Measurements from ENCODE around the gene CCDC47. TPM values are rescaled to one million over a fixed set of nuclear protein-coding genes. Genes with fewer than 3 reads are reported as not detected.

The CCDC47 gene
- total RNA-seq, 1 donor from 2014 or later = 76.2 TPM

- H3K27ac ChIP-seq = no peak overlapping the region
- intact Hi-C loops (cut with DNase I) = no loop called here
- peaks cover 91 to 99% of the 10 kb centered on the region in 2 donors for H3K36me3 ChIP-seq
Measured at GRCh38 chr17:63819585-63820537, 46.5 kb upstream of the CCDC47 start.

GRCh38 chr17:63819131-63819530 lies 45.7 kb upstream of the CCDC47 start:
- DNase-seq (ENCODE audit: low spot score in 2 of 2) = no peak
- Histone ChIP-seq H3K27me3 (no peaks in the 10 kb centered on the region), H3K27ac (no peak overlapping the region), H3K9me3 (no peaks in the 10 kb centered on the region), H3K4me1 (no peaks in the 10 kb centered on the region), H3K4me3 (no peak overlapping the region), H3K36me3 (peaks cover 90 to 100% of the 10 kb centered on the region in 2 donors)
- intact Hi-C loops (cut with DNase I) = no loop called here
- TF ChIP-seq CTCF (IDR thresholded peaks at IDR 0.05) = no peak

More at GRCh38 chr17:63819585-63820537, 46.5 kb upstream of the CCDC47 start:
- TF ChIP-seq CTCF (IDR thresholded peaks at IDR 0.05) = no peak
- no peak overlapping the region for H3K4me3 ChIP-seq
- DNase-seq (ENCODE audit: low spot score in 2 of 2) = no peak
- no peaks in the 10 kb centered on the region for H3K27me3 ChIP-seq
- H3K4me1 ChIP-seq = no peaks in the 10 kb centered on the region
- no peaks in the 10 kb centered on the region for H3K9me3 ChIP-seq

GRCh38 chr17:63817736-63818385 lies 44.5 kb upstream of the CCDC47 start:
- no peak overlapping the region for H3K27ac ChIP-seq
- TF ChIP-seq CTCF (IDR thresholded peaks at IDR 0.05) = no peak
- H3K4me1 ChIP-seq = no peaks in the 10 kb centered on the region
- H3K36me3 ChIP-seq = peaks cover 96 to 100% of the 10 kb centered on the region in 2 donors
- intact Hi-C loops (cut with DNase I) = no loop called here
- no peaks in the 10 kb centered on the region for H3K27me3 ChIP-seq
- DNase-seq (ENCODE audit: low spot score in 2 of 2) = no peak
- H3K9me3 ChIP-seq = no peaks in the 10 kb centered on the region
- H3K4me3 ChIP-seq = no peak overlapping the region

- no peak for TF ChIP-seq CTCF (IDR thresholded peaks at IDR 0.05)
- no peak for DNase-seq (ENCODE audit: low spot score in 2 of 2)
- H3K36me3 ChIP-seq = peaks cover 96 to 100% of the 10 kb centered on the region in 2 donors
- H3K4me1 ChIP-seq = no peaks in the 10 kb centered on the region
- no peak overlapping the region for H3K4me3 ChIP-seq
- no peak overlapping the region for H3K27ac ChIP-seq
- intact Hi-C loops (cut with DNase I) = no loop called here
- no peaks in the 10 kb centered on the region for H3K27me3 ChIP-seq
- H3K9me3 ChIP-seq = no peaks in the 10 kb centered on the region
Measured at GRCh38 chr17:63816669-63817068, 43.3 kb upstream of the CCDC47 start.

GRCh38 chr17:63816123-63816522 lies 42.7 kb upstream of the CCDC47 start:
- H3K27ac ChIP-seq = no peak overlapping the region
- H3K4me3 ChIP-seq = no peak overlapping the region
- peaks cover 97 to 100% of the 10 kb centered on the region in 2 donors for H3K36me3 ChIP-seq
- DNase-seq (ENCODE audit: low spot score in 2 of 2) = no peak
- no peaks in the 10 kb centered on the region for H3K27me3 ChIP-seq
- no peaks in the 10 kb centered on the region for H3K4me1 ChIP-seq
- no peak for TF ChIP-seq CTCF (IDR thresholded peaks at IDR 0.05)
- intact Hi-C loops (cut with DNase I) = no loop called here
- H3K9me3 ChIP-seq = no peaks in the 10 kb centered on the region

Measured in ascending aorta (tissue), 2 donors.